Muscle layer of duodenum (tissue), 2 donors: ENCODE results near the gene SLC25A30.

Experiments used
- H3K27ac ChIP-seq: one replicate; pipeline ENCODE4 v1.7.0; 2013; ENCODE audit warnings: mild to moderate bottlenecking, low read length
- H3K27me3 ChIP-seq: one replicate; pipeline ENCODE4 v1.7.0; 2013; ENCODE audit warnings: low read depth, mild to moderate bottlenecking, control low read depth, low read length
- H3K36me3 ChIP-seq, 2 donors: one replicate each; pipeline ENCODE4 v1.7.0; 2013; ENCODE audit warnings: low read length in 2 of 2, control low read depth in 1 of 2, mild to moderate bottlenecking in 1 of 2; ENCODE audit not compliant: insufficient read depth in 2 of 2, control insufficient read depth in 1 of 2
- H3K4me1 ChIP-seq, 2 donors: one replicate each; pipeline ENCODE4 v1.7.0; 2013; ENCODE audit warnings: low read length in 2 of 2, mild to moderate bottlenecking in 2 of 2, control low read depth in 1 of 2, moderate library complexity in 1 of 2; ENCODE audit not compliant: insufficient read depth in 2 of 2, control insufficient read depth in 1 of 2
- H3K4me3 ChIP-seq, 2 donors: one replicate each; pipeline ENCODE4 v1.7.0; 2013; ENCODE audit warnings: low read length in 2 of 2, low read depth in 1 of 2, mild to moderate bottlenecking in 1 of 2
- H3K9me3 ChIP-seq, 2 donors: one replicate each; pipeline ENCODE4 v1.7.0; 2013; ENCODE audit warnings: low read length in 2 of 2, control low read depth in 1 of 2, mild to moderate bottlenecking in 1 of 2; ENCODE audit not compliant: control insufficient read depth in 1 of 2
- donor health status: healthy.

SLC25A30 gene, protein sequence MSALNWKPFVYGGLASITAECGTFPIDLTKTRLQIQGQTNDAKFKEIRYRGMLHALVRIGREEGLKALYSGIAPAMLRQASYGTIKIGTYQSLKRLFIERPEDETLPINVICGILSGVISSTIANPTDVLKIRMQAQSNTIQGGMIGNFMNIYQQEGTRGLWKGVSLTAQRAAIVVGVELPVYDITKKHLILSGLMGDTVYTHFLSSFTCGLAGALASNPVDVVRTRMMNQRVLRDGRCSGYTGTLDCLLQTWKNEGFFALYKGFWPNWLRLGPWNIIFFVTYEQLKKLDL

DNA sequence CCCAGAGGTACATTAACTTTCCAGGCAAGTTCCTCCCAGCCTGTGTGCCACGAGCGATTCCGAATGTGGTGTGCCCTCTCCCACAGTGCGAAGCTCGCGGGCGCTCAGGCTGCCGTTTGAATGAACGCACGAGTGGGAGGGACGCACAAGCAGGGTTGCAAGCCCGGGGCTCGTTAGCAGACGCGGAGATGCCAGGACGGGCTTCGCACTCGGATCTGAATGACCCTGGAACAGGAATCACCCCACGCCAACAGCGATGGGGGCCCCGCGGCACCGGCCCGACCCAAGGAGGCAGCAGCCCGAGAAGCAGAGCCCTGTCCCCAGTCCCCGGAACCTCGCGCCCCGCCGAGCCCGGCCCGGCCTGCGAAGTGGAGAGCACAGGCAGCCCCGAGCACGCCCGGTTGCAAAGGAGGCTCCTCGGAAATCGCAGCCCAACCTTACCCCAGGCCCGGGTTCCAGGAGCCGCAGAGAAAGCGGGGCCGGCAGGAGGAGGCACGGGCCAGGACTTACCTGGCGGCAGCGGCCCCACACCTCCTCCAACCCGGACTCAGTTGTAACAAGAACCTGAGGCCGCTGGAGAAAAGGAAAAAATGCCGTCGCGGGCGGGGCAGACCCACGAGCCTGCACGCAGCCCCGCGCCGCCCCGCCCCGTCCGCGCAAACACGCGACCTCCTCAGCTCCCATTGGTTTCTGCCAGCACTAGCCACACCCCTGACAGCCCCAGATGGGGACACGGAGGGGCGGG, at the start of gene SLC25A30:
SLC25A30 (minus strand) TSS at position 584 of the 745 bp plus-strand sequence. CDS start 6,948 bp downstream, outside the sequence.
- Histone ChIP-seq H3K4me3 (peak within 1 kb of the TSS; percentile 82 to 85), H3K4me1 (peaks cover 5 to 14% of the 10 kb centered on the region in 2 donors), H3K27ac (peak within 1 kb of the TSS; percentile 79), H3K36me3 (no peaks in the 10 kb centered on the region), H3K27me3 (no peaks in the 10 kb centered on the region), H3K9me3 (no peaks in the 10 kb centered on the region)

DNA sequence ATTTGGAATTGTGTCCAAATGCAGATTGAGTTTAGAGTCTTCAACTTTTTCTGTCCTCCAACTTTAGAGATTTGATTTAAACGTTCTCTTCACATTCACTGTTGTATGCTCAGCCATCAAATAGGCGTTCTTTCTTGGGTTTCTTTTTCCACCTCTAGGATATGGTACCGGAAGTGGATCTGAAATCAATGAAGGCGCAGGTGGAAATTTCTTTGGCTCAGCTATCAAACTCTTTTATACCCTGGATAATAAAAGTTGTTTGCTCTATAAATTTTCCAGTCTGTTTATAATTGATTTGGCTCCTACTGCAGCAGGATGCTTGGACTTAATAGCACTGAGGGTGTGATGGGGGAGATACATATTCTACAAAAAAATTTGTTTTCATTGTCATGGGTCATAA, 48.2 kb upstream of the SLC25A30 start:
- peaks cover 0 to 7% of the 10 kb centered on the region in 2 donors for H3K36me3 ChIP-seq
- peak overlapping the region in 1 of 2 donors; percentile 65 for H3K4me3 ChIP-seq
- peaks cover 8 to 31% of the 10 kb centered on the region in 2 donors for H3K4me1 ChIP-seq
- no peaks in the 10 kb centered on the region for H3K9me3 ChIP-seq
- no peaks in the 10 kb centered on the region for H3K27me3 ChIP-seq
- H3K27ac ChIP-seq = no peak overlapping the region

DNA sequence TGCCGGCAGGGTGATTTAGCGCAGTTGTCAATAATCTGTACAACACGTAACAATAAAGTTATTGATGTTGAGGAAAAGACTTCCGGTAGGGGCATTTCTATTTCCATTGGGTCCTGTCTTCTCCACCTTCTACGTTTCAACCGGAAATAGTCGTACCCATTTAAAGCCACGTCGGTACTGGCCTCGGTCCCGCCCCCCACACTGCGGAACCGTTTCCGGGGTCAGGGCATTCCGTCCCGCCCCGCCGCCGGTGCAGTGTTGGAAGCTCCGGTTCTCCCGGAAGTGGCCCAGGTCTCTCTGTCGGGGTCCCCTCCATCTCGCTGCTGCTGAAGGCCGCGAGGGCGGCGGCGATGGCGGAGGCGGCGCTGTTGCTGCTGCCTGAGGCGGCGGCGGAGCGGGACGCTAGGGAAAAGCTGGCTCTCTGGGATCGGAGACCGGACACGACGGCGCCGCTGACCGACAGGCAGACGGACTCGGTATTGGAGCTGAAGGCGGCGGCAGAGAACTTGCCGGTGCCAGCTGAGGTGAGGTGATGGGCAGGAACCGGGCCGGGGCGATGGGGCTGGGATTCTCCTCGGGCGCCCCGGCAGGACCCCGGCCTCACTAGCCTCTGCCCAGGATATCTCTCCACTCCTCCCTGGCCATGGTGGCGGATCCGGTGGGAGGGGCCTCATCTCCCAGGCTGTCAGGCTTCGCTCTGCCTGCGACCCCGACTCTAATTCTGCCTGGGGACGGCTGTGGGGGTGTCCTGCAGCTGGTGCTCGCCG, 46.7 kb upstream of the SLC25A30 start, which contains the start of gene COG3:
COG3 (plus strand) TSS at position 253 of the 767 bp plus-strand sequence; CDS start at position 351, 98 bp downstream.
- Histone ChIP-seq H3K4me3 (peak within 1 kb of the TSS; percentile 65 to 98), H3K4me1 (peaks cover 8 to 31% of the 10 kb centered on the region in 2 donors), H3K27ac (peak within 1 kb of the TSS; percentile 87), H3K27me3 (no peaks in the 10 kb centered on the region), H3K36me3 (peaks cover 0 to 7% of the 10 kb centered on the region in 2 donors), H3K9me3 (no peaks in the 10 kb centered on the region)

DNA sequence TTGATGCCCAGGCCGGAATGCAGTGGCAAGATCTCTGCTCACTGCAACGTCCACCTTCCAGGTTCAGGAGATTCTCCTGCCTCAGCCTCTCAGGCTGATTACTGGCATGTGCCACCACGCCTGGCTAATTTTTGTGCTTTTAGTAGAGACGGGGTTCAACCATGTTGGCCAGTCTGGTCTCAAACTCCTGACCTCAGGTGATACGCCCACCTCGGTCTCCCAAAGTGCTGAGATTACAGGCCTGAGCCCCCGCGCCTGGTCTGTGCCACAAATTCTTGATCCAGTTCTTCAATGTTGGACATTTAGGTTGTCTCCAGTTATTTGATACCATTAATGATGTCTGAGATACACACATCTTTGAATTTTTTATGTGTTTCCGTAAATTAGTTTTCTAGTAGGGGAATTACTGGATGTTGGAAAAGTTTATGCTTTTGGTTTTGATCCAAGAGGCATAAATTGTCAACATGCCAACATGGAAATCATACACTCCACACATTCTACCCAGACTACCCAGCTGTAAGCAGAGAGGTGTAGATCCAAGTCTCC, 46.0 kb upstream of the SLC25A30 start:
- Histone ChIP-seq H3K4me3 (peak overlapping the region; percentile 65 to 98), H3K36me3 (peaks cover 0 to 7% of the 10 kb centered on the region in 2 donors), H3K27ac (peak overlapping the region; percentile 87), H3K9me3 (no peaks in the 10 kb centered on the region), H3K27me3 (no peaks in the 10 kb centered on the region), H3K4me1 (peaks cover 8 to 31% of the 10 kb centered on the region in 2 donors)

DNA sequence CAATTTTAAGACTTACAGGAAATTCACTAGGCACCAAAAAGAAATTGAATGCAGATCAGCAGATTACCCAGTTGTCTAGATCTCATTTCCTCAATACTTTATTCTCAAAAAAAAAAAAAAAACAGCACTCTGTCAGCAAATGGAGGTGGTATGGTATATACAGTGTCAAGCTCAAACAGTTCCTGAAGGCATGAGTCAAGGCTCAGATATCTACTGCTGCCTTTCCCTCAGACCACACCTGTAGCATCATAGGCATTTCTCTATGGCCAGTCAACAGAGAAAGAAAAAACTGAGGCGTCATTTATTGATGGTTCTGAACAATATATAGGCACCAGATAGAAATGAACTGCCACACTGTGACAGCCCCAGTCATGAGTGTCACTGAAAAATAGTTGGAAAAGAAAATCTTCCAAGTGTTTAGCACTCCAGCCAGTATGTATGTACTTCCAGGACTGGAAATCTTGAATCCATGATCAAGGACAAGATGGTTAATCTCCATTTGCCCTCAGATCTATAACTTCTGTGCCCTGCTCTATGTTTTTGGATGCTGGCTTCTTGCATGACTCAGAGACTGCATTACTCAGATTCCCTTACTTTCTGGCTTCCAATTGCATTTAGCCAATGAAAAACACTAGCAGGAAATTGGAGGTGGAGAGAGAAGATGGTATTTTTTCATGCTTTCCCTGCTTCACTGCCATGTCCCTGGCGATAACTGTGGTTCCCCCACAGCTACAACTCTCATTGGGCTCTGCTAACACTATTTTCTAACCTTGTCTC, 38.2 kb upstream of the SLC25A30 start:
- Histone ChIP-seq H3K4me1 (no peaks in the 10 kb centered on the region), H3K4me3 (no peak overlapping the region), H3K27me3 (no peaks in the 10 kb centered on the region), H3K36me3 (no peaks in the 10 kb centered on the region), H3K27ac (no peak overlapping the region), H3K9me3 (no peaks in the 10 kb centered on the region)

DNA sequence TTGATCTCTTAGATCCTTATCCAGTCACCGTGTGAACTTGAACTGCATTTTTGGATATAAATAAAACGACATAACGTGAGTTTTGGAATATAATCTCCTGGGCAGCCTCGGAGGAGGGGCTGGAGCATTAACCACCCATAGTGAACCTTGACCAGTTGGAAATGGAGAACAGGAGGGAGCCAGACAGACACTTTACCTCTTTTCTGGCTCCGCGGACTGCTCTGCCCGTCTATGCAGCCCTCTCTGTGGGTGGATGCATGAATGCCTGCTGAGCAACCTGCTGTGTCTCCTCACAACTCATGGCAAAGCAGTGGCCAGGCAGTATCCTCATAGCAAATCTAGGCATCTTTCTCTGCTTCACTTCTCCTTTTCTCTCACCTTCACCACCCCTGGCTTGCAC, 36.0 kb upstream of the SLC25A30 start:
- Histone ChIP-seq H3K9me3 (no peaks in the 10 kb centered on the region), H3K27ac (no peak overlapping the region), H3K36me3 (no peaks in the 10 kb centered on the region), H3K4me1 (no peaks in the 10 kb centered on the region), H3K4me3 (no peak overlapping the region), H3K27me3 (no peaks in the 10 kb centered on the region)

DNA sequence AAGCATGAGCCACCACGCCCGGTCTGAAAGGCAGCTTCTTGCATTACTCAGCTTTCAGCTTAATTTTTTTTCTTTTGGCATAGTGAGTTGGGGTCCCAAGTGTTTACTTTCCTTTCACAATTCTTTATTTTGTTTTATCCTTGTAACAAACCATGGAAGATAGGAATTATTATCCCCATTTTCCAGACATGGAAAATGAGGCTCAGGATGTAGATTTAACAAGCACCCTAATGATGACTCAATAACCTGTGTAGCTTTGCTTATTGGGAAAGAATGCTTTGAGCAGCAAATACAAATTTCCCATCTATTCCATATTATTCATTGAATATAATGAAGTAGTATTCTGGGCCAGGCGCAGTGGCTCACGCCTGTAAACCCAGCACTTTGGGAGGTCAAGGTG, 33.1 kb upstream of the SLC25A30 start:
- Histone ChIP-seq H3K36me3 (no peaks in the 10 kb centered on the region), H3K27me3 (no peaks in the 10 kb centered on the region), H3K4me3 (no peak overlapping the region), H3K27ac (no peak overlapping the region), H3K4me1 (no peaks in the 10 kb centered on the region), H3K9me3 (no peaks in the 10 kb centered on the region)

DNA sequence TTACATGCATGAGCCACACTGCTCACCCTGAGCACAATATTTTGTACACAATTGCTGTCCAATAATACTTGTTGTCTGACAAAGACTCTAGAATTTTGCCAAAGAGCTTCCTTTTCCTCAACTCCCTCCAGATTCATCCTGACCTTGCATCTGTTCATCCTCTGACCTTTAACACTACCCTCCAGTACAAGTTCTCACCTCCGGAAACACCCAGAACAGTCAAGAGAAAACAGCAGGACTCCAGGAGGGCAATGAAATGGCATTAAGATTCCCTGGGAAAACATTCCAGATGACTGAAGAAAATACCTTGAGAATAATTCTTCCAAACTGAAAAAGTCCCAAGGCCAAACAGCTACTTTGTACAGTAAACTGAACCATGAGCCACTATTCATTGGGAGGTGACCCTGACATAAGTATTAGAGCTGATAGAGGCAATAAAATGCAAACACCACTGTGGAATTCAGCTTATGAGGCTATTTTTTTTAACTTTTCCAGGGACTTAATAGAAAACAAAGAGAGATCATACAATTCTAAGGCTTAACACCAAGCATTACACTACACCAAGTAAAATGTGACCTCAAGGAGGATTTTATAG, 30.9 kb upstream of the SLC25A30 start:
- Histone ChIP-seq H3K4me3 (no peak overlapping the region), H3K27me3 (no peaks in the 10 kb centered on the region), H3K36me3 (no peaks in the 10 kb centered on the region), H3K4me1 (no peaks in the 10 kb centered on the region), H3K27ac (no peak overlapping the region), H3K9me3 (no peaks in the 10 kb centered on the region)

DNA sequence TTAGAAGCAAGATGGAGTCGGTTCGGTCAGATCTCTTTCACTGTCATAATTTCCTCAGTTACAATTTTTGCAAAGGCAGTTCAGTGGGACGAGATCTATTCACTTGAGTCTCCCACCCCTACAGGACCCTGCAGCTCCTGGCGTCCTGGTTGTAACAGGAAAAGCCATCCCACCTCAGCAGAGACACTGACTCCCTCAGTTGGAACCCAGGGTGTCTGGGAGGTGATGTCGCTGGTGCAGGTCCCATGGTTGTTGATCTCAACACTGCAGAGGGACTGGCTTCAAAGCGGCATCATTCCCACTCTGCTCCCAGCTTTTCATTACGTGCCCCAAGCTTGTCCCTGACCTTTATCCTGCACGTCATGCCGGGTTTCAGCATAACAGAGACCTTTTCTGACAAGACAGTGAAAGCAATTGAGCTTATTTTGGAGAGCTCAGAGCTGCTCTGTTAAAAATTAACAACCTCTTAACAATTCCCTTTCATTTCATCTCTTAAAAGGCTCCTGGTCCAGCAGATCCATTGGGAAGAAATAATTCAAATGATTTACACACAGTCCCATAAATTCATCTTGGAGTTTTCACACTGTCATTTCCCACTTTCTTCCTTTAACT, 29.0 kb upstream of the SLC25A30 start:
- H3K27me3 ChIP-seq = no peaks in the 10 kb centered on the region
- H3K36me3 ChIP-seq = no peaks in the 10 kb centered on the region
- H3K4me1 ChIP-seq = no peaks in the 10 kb centered on the region
- no peaks in the 10 kb centered on the region for H3K9me3 ChIP-seq
- H3K27ac ChIP-seq = no peak overlapping the region
- no peak overlapping the region for H3K4me3 ChIP-seq

DNA sequence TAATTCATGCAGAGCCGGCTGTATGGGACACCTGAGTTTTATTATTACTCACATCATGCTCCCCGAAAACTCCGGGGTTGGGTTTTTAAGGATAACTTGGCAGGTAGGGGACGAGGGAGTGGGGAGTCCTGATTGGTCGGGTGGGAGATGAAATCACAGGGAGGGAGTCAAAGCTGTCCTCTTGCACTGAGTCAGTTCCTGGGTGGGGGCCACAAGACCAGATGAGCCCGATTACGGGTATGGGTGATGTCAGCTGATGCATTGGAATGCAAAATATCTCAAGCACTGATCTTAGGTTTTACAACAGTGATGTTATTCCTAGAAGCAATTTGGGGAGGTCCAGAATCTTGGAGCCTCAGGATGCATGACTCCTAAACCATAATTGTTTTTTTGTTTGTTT, 28.0 kb upstream of the SLC25A30 start:
- H3K4me1 ChIP-seq = peaks cover 5 to 9% of the 10 kb centered on the region in 2 donors
- no peaks in the 10 kb centered on the region for H3K27me3 ChIP-seq
- H3K4me3 ChIP-seq = no peak overlapping the region
- no peaks in the 10 kb centered on the region for H3K36me3 ChIP-seq
- no peak overlapping the region for H3K27ac ChIP-seq
- no peaks in the 10 kb centered on the region for H3K9me3 ChIP-seq
